ENCODE results near the gene CCDC50. TPM values are rescaled to one million over a fixed set of nuclear protein-coding genes. Genes with fewer than 3 reads are reported as not detected.

The CCDC50 gene
- total RNA-seq, 1 experiment from 2014 or later, result 21.0 TPM

DNA sequence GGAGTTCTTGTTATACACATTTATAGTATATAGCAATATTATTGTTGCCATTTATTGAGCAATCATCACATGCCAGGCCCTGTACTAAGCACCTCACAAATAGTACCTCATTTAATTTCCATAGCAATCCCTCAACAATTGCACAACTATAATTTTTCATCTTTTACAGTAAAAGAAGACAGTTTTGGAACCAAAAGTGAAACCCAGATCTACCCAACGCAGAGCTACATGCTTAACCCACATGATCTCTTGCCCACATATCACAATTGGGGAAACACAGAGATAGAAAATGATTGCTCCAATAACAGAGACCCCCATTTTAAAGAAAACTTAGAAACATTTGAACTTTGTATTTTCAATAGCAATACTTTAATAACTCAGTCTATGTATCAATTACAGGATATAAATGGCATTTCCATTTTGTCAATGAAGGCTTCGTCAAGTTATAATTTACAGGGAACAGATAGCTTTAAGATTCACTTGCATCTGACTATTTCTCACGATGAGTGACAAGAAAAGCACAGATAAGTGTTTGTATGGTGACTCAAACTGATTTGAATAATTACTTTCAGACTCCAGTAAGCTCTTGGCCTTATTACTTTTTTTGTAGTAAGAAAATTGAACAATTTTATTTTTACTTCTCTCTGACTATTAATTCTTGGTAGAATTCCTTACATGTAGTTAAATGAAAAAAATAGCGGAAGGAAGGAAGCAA is 38.7 kb upstream of the CCDC50 start:
- Mint-ChIP-seq H3K9me3 (peaks cover 0 to 5% of the 10 kb centered on the region in 2 experiments; a peak in 1 of 5 replicates), H3K36me3 (ENCODE audit: insufficient read depth in 1 of 3, low read depth in 3 of 3) (no peaks in the 10 kb centered on the region; a peak in 1 of 7 replicates)

More for the DNA sequence above, 38.7 kb upstream of the CCDC50 start:
- Histone ChIP-seq H3K14ac (ENCODE audit: insufficient read depth, low read length) (no peak overlapping the region), H3K9ac (ENCODE audit: extremely low read depth, insufficient read length, low read length) (no peak overlapping the region), H3K56ac (ENCODE audit: insufficient read length, low read depth, low read length) (no peak overlapping the region), H2AK5ac (ENCODE audit: insufficient read length, low read length) (no peak overlapping the region), H3K27ac (ENCODE audit: insufficient read length, low read depth, low read length) (no peak overlapping the region), H3K4me2 (ENCODE audit: insufficient read depth, insufficient read length, low read length) (no peak overlapping the region), H4K20me1 (ENCODE audit: control insufficient read depth, insufficient read depth, insufficient read length) (no peaks in the 10 kb centered on the region), H3K23me2 (ENCODE audit: insufficient read length, low read depth, low read length, poor library complexity, severe bottlenecking) (no peaks in the 10 kb centered on the region), H4K91ac (ENCODE audit: insufficient read length, low read depth, low read length) (no peak overlapping the region), H3K79me1 (ENCODE audit: insufficient read depth, low read depth, low read length, poor library complexity, severe bottlenecking) (no peaks in the 10 kb centered on the region), H3K4ac (ENCODE audit: low read depth, low read length) (no peak overlapping the region), H2BK120ac (ENCODE audit: low read depth, low read length, poor library complexity, severe bottlenecking) (no peak overlapping the region), H2BK20ac (ENCODE audit: low read depth, low read length, poor library complexity, severe bottlenecking) (no peak overlapping the region), H2BK15ac (ENCODE audit: low read depth, low read length) (no peak overlapping the region), H4K8ac (replicated peaks; ENCODE audit: insufficient read length, low read depth, low read length) (no peak overlapping the region), H3K23ac (ENCODE audit: insufficient read length, low read depth, low read length) (no peak overlapping the region), H4K5ac (ENCODE audit: insufficient read length, low read depth, low read length) (no peak overlapping the region), H2AFZ (ENCODE audit: low read length) (no peak overlapping the region), H2BK12ac (ENCODE audit: insufficient read length, low read depth, low read length) (no peak overlapping the region), H3K27me3 (ENCODE audit: insufficient read depth, low read length) (no peaks in the 10 kb centered on the region), H3T11ph (ENCODE audit: low read length) (no peak overlapping the region), H3K79me2 (ENCODE audit: insufficient read depth, low read length) (no peaks in the 10 kb centered on the region), H3K4me1 (ENCODE audit: insufficient read depth, low read length) (no peaks in the 10 kb centered on the region), H3K9me3 (ENCODE audit: control insufficient read depth, low read depth, low read length) (no peaks in the 10 kb centered on the region), H2BK5ac (ENCODE audit: insufficient read length, low read length) (no peak overlapping the region), H3K18ac (ENCODE audit: insufficient read length, low read depth, low read length) (no peak overlapping the region)
- TF ChIP-seq CTCF (conservative IDR thresholded peaks at IDR 0.05), result no peak
- DNase-seq, result no peak
- Mint-ChIP-seq H3K4me3 (no peak overlapping the region), H3K27me3 (ENCODE audit: low read depth) (no peaks in the 10 kb centered on the region), H3K27ac (no peak overlapping the region), H3K4me1 (no peaks in the 10 kb centered on the region; a peak in 1 of 4 replicates)
- no CpG with 5 or more reads among the region's 4 CpGs for whole genome bisulfite sequencing (ENCODE audit: extremely low coverage, insufficient read length, low lambda C conversion rate)

Data from H9 (cell line).